ENCODE measurements around the gene PHACTR2.

The PHACTR2 gene

DNA sequence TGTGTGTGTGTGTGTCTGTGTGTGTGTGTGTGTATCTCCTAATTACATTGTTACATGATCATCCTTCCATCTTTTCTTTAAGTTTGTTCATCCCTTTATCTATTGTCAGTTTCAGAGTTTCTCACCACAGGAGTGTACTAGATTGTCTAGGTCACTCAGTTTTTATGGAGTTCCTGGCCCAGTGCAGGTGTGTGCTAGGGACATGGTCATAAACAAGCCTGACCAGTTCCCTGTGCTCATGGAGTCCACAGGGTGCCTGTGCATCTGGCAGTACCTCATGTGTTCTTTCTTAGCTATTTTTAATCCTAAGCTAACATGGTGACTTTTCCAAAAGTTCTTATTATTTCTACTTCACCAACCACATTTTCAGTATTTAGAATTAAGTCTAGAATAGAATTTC is 43.9 kb downstream of the PHACTR2 start:
- CTCF ChIA-PET, result no interaction called here
- DNase-seq (ENCODE audit: extremely low spot score), result no peak
- POLR2A ChIA-PET, result no interaction called here
- TF ChIP-seq, protein P1, sequence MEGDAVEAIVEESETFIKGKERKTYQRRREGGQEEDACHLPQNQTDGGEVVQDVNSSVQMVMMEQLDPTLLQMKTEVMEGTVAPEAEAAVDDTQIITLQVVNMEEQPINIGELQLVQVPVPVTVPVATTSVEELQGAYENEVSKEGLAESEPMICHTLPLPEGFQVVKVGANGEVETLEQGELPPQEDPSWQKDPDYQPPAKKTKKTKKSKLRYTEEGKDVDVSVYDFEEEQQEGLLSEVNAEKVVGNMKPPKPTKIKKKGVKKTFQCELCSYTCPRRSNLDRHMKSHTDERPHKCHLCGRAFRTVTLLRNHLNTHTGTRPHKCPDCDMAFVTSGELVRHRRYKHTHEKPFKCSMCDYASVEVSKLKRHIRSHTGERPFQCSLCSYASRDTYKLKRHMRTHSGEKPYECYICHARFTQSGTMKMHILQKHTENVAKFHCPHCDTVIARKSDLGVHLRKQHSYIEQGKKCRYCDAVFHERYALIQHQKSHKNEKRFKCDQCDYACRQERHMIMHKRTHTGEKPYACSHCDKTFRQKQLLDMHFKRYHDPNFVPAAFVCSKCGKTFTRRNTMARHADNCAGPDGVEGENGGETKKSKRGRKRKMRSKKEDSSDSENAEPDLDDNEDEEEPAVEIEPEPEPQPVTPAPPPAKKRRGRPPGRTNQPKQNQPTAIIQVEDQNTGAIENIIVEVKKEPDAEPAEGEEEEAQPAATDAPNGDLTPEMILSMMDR (IDR thresholded peaks at IDR 0.05; ENCODE audit: control extremely low read depth, extremely low read depth, low read depth, missing control alignments), result no peak

DNA sequence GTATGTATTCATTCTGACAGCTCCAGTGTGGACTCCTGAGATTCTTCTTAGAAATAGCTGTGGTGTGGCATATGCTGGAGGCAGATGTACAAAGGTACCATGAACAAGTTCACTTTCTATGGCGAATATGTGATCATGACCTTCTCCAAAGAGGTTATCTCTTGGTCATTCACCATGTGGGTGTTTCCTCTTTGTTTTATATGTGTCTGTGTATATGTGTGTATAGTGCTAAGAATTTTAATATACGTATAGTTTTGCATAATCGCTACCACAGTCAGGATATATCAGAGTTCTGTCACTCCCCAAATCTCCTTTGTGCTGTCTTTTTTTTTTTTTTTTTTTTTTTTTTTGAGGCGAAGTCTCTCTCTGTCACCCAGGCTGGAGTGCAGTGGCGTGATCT is 47.1 kb downstream of the PHACTR2 start:
- TF ChIP-seq, protein P1 (IDR thresholded peaks at IDR 0.05; ENCODE audit: control extremely low read depth, extremely low read depth, low read depth, missing control alignments), result no peak
- ChIA-PET POLR2A (no interaction called here), CTCF (no interaction called here)
- DNase-seq (ENCODE audit: extremely low spot score), result no peak

DNA sequence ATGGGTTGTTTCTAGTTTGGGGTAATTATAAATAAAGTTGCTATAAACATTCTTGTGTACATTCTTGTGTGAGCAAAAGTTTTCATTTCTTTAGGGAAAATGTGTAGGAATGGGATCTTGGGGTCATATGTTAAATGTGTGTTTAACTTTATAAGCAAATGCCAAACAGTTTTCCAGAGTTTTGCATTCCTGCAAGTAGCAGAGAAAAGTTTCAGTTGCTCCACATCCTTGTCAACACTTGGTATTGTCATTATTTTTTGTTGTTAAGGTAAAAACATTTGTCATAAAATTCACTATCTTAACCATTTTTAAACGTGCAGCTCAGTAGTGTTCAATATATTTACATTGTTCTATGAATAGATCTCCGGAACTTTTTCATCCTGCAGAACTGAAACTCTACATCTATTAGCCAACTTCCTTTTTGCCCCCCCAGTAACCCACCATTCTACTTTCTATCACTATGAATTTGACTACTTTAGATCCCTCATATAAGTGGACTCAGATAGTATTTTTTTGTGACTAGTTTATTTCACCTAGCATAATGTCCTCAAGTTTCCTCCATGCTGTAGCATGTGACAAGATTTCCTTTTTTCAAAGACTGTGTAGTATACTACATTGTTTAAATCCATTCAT is 48.4 kb downstream of the PHACTR2 start:
- ChIA-PET POLR2A (no interaction called here), CTCF (no interaction called here)
- TF ChIP-seq, protein P1 (IDR thresholded peaks at IDR 0.05; ENCODE audit: control extremely low read depth, extremely low read depth, low read depth, missing control alignments), result no peak
- no peak for DNase-seq (ENCODE audit: extremely low spot score)

DNA sequence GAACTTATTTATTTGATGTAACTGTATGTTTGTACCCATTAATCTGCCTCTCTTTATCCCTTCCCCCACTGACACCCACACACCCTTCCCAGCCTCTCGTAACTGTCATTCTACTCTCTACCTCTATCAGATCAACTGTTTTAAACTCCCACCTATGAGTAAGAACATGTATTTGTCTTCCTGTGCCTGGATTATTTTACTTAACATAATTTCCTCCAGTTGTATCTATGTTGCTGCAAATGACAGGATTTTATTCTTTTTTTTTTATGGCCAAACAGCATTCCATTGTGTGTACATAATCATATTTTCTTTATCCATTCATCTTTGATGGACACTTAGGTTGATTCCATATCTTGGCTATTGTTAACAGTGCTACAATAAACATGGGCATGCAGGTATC is 49.3 kb downstream of the PHACTR2 start:
- CTCF ChIA-PET, result no interaction called here

DNA sequence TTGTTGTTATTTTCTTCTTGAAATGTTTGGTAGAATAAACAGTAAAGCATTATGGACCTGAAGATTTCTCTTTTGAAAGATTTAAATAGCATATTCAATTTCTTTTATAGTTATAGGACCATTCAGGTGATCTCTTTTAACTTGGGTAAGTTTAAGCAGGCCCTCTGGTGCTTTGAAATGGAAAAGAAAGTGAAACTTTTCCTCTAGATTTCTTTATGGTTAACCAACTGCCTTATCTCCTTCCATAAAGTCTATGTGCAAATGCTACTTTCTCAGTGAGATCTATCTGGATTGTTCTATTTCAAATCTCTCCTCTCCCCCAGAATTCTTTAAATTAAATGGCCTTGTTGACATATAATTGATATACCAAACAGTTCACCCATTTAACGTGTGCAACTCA is 54.0 kb downstream of the PHACTR2 start:
- TF ChIP-seq, protein P1 (IDR thresholded peaks at IDR 0.05; ENCODE audit: control extremely low read depth, extremely low read depth, low read depth, missing control alignments), result no peak
- DNase-seq (ENCODE audit: extremely low spot score), result no peak
- CTCF ChIA-PET, result no interaction called here
- POLR2A ChIA-PET, result no interaction called here

More for the DNA sequence above, 49.3 kb downstream of the PHACTR2 start:
- TF ChIP-seq, protein P1 (IDR thresholded peaks at IDR 0.05; ENCODE audit: control extremely low read depth, extremely low read depth, low read depth, missing control alignments), result no peak
- POLR2A ChIA-PET, result no interaction called here
- DNase-seq (ENCODE audit: extremely low spot score), result no peak

DNA sequence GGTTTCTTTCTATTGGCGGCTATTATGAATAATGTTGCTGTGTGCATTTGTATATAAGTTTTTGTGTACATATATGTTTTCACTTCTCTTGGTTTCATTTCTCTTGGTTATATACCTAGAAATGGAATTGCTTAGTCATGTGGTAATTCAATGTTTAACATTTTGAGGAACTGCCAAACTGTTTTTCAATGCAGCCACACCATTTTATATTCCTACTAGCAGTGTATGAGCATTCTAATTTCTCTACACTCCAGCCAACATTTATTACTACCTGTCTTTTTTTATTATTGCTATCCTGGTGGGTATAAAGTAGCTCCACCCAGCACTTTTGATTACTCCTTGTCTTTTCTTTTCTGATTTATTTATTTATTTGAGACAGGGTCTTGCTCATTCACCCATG is 54.8 kb downstream of the PHACTR2 start:
- POLR2A ChIA-PET, result no interaction called here
- TF ChIP-seq, protein P1 (IDR thresholded peaks at IDR 0.05; ENCODE audit: control extremely low read depth, extremely low read depth, low read depth, missing control alignments), result no peak
- DNase-seq (ENCODE audit: extremely low spot score), result no peak
- CTCF ChIA-PET, result interaction anchor here (0.6 to 1.9 kb wide), 2 partner anchors 10 to 16 kb away, joined by 3 to 4 read pairs; no protein-coding TSS in a partner anchor
